Upper lobe of left lung (tissue), 6 donors: ENCODE results near the gene ARHGAP19. TPM values are rescaled to one million over a fixed set of nuclear protein-coding genes. Genes with fewer than 3 reads are reported as not detected.

Source experiments
- ATAC-seq, 2 donors: fragments of 200-7000 bp; cut with Tn5 transposase; one replicate each; pipeline ENCODE4 v1.9.1; 2022; ENCODE audit warnings: mild to moderate bottlenecking in 2 of 2, moderate library complexity in 2 of 2; ENCODE audit not compliant: low FRiP score in 2 of 2
- DNase-seq, 2 donors: peaks; one replicate each; pipeline ENCODE4 v3.0.0-alpha.2; 2019 to 2020
- H3K27ac ChIP-seq, 4 donors: fragments of 200-600 bp; sonication (generic); one replicate each; pipeline ENCODE4 v1.5.1; 2016 to 2019
- H3K27me3 ChIP-seq, 4 donors: fragments of 200-600 bp; sonication (generic); one replicate each; pipeline ENCODE4 v1.5.1; 2017 to 2019
- H3K36me3 ChIP-seq, 4 donors: fragments of 200-600 bp; sonication (generic); one replicate each; pipeline ENCODE4 v1.5.1; 2016 to 2019
- H3K4me1 ChIP-seq, 4 donors: fragments of 200-600 bp; sonication (generic); one replicate each; pipeline ENCODE4 v1.5.1; 2018 to 2019
- H3K4me3 ChIP-seq, 4 donors: fragments of 200-600 bp; sonication (generic); one replicate each; pipeline ENCODE4 v1.5.1; 2017 to 2019; ENCODE audit warnings: mild to moderate bottlenecking in 2 of 4, moderate library complexity in 1 of 4
- H3K9me3 ChIP-seq, 4 donors: fragments of 200-600 bp; sonication (generic); one replicate each; pipeline ENCODE4 v1.5.1; 2018 to 2019
- EP300 ChIP-seq, 4 donors: sonication (generic); formaldehyde crosslinking; IDR thresholded peaks; one replicate each; pipeline ENCODE4 v1.5.1; 2017; ENCODE audit warnings: antibody characterized with exemption in 4 of 4, control low read depth in 2 of 4
- POLR2A ChIP-seq, 4 donors: fragments of 450-650 bp; IDR thresholded peaks; one replicate each; pipeline ENCODE4 v1.5.1; 2016 to 2017; ENCODE audit warnings: antibody characterized with exemption in 4 of 4, mild to moderate bottlenecking in 2 of 4
- POLR2AphosphoS5 ChIP-seq, 2 donors: sonication (generic); formaldehyde crosslinking; IDR thresholded peaks; one replicate each; pipeline ENCODE4 v1.5.1; 2017; ENCODE audit warnings: antibody characterized with exemption in 2 of 2
- WGBS, 2 donors: methylation state at CpG; one replicate each; pipeline ENCODE4 v1.1.5; 2017 to 2018; 5-methylcytosine and 5-hydroxymethylcytosine counted together
- total RNA-seq, 6 donors: library from RNA; depleted of rRNA in 4 of 6; stranded (reverse); fragments of >200 nt in 4 of 6; gene quantifications; one replicate each; pipeline versions ENCODE4 v1.1.0 to v1.2.1, GENCODE V29; 2016 to 2021
- TF ChIP-seq, protein P1 (sequence below), 6 experiments: fragments of 450-650 bp in 4 of 6; fragments of 200-600 bp in 2 of 6; sonication (generic) in 2 of 6; IDR thresholded peaks; one replicate each; pipeline ENCODE4 v1.5.1; 2016 to 2019; ENCODE audit warnings: antibody characterized with exemption in 6 of 6
- donor health status: DM: no; HTN: no; CAD: no; lungs with moderate emphysema.
- donor health status: DM: no; HTN: yes; CAD: no; lungs with severe emphysema.

ARHGAP19 gene
- total RNA-seq, 6 donors from 2014 or later = 3.8 to 19.9 (median 10.9) TPM

DNA sequence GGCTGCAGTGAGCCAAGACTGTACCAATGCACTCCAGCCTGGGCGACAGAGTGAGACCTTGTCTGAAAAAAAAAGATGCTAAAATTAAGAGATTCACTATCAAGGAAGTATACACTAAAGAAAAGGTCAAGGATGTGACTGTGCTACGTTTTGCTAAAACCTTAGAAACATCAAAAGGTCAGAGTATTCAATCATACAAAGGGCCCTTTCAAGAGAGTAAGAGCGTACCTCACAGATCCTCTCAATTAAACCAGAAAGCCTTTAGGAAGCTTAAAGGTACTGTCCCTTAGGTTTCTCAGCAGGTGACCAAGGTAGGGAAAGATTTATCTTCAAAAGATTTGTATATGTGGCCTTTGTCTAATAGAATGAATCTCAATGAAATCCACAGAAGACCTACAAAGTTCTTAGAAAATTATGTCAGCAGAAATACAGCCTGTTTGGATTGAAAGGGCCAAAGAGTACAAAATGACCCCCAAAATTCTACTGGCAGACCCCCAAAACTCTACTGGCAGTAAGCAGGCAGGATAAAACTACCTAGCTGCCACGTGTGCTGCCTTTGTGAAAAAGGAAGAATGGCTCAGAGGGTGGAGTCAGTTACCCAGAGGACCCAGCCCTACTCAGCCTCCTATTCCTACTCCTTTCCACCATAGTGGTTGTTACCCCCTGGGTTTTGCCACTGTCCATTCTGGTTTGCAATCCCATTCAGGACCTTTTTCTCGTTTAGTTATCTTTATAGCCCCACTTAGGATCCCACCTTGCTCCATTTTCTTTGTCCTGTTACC is 36.7 kb downstream of the ARHGAP19 start:
- Histone ChIP-seq H3K4me3 (no peak overlapping the region), H3K4me1 (no peaks in the 10 kb centered on the region), H3K27me3 (no peaks in the 10 kb centered on the region), H3K36me3 (peaks cover 0 to 29% (median 5%) of the 10 kb centered on the region in 4 donors), H3K9me3 (no peaks in the 10 kb centered on the region), H3K27ac (no peak overlapping the region)
- TF ChIP-seq POLR2AphosphoS5 (IDR thresholded peaks at IDR 0.05) (no peak), EP300 (IDR thresholded peaks at IDR 0.05) (no peak), POLR2A (IDR thresholded peaks at IDR 0.05) (no peak)
- TF ChIP-seq, protein P1, sequence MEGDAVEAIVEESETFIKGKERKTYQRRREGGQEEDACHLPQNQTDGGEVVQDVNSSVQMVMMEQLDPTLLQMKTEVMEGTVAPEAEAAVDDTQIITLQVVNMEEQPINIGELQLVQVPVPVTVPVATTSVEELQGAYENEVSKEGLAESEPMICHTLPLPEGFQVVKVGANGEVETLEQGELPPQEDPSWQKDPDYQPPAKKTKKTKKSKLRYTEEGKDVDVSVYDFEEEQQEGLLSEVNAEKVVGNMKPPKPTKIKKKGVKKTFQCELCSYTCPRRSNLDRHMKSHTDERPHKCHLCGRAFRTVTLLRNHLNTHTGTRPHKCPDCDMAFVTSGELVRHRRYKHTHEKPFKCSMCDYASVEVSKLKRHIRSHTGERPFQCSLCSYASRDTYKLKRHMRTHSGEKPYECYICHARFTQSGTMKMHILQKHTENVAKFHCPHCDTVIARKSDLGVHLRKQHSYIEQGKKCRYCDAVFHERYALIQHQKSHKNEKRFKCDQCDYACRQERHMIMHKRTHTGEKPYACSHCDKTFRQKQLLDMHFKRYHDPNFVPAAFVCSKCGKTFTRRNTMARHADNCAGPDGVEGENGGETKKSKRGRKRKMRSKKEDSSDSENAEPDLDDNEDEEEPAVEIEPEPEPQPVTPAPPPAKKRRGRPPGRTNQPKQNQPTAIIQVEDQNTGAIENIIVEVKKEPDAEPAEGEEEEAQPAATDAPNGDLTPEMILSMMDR (IDR thresholded peaks at IDR 0.05) = no peak
- WGBS, 2 donors = 82 to 91% methylated on average over 5 of the region's 5 CpGs
- ATAC-seq = no peak
- no peak for DNase-seq

DNA sequence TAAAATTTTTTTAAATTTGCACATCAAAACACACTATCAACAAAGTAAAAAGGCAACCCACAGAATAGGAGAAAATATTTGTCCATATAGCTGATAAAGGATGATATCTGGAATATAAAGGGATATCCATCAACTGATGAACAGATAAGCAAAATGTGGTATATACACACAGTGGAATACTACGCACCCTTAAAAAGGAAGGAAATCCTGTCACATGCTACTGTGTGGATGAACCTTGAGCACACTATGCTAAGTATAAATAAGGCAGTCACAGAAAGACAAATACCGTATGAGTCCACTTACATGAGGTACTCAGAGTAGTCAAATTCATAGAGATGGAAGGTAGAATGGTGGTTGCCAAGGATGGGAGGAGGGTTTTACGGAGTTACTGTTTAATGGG is 37.7 kb downstream of the ARHGAP19 start:
- Histone ChIP-seq H3K27ac (no peak overlapping the region), H3K27me3 (no peaks in the 10 kb centered on the region), H3K36me3 (peaks cover 0 to 29% (median 5%) of the 10 kb centered on the region in 4 donors), H3K9me3 (no peaks in the 10 kb centered on the region), H3K4me1 (no peaks in the 10 kb centered on the region), H3K4me3 (no peak overlapping the region)
- 97 to 98% methylated on average over 3 of the region's 3 CpGs for WGBS, 2 donors
- DNase-seq = no peak
- no peak for ATAC-seq
- TF ChIP-seq EP300 (IDR thresholded peaks at IDR 0.05) = no peak

DNA sequence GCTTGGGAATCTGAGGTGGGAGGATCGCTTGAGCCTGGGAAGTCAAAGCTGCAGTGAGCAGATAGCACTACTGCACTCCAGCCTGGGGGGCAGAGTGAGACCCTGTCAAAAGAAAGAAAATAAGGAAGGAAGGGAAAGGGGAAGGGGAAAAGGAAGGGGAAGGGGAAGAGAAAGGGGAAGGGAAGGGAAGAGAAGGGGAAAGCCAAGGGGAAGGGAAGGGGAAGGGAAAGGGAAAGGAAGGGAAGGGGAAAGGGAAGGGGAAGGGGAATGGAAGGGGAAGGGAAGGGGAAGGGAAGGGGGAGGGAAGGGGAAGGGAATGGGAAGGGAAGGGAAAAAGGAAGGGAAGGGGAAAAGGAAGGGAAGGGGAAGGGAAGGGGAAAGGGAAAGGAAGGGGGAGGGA is 41.5 kb downstream of the ARHGAP19 start:
- no peak for DNase-seq
- Histone ChIP-seq H3K9me3 (no peaks in the 10 kb centered on the region), H3K27ac (no peak overlapping the region), H3K27me3 (no peaks in the 10 kb centered on the region), H3K4me1 (no peaks in the 10 kb centered on the region), H3K4me3 (no peak overlapping the region), H3K36me3 (peaks cover 0 to 22% (median 5%) of the 10 kb centered on the region in 4 donors)
- 100% methylated on average over 1 of the region's 1 CpG for WGBS, 2 donors
- TF ChIP-seq POLR2AphosphoS5 (IDR thresholded peaks at IDR 0.05) (no peak), EP300 (IDR thresholded peaks at IDR 0.05) (no peak), POLR2A (IDR thresholded peaks at IDR 0.05) (no peak)
- TF ChIP-seq, protein P1 (IDR thresholded peaks at IDR 0.05) = no peak
- ATAC-seq = no peak

DNA sequence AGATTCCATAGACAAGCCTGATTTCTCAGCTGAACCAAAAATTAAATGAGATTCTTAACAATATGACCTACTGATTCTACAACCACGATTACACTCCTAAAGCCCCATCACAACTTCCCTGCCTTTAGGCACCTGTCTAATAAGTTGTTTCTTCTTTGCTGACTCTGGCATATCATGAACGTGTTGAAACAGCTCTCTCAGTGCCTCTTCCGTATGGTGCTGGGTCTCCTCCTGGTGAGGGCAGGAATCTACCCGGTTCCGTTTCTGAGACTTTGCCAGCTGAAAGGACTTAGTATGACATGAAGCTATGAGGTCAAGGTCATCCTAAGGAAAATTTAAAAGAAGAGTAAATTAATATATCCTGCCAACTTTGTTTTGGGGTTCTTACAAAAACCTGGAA is 48.6 kb downstream of the ARHGAP19 start:
- Histone ChIP-seq H3K4me1 (peaks cover 0 to 5% (median 0%) of the 10 kb centered on the region in 4 donors), H3K4me3 (no peak overlapping the region), H3K36me3 (peaks cover 0 to 43% (median 2%) of the 10 kb centered on the region in 4 donors), H3K9me3 (no peaks in the 10 kb centered on the region), H3K27ac (no peak overlapping the region), H3K27me3 (no peaks in the 10 kb centered on the region)
- TF ChIP-seq EP300 (IDR thresholded peaks at IDR 0.05) (no peak), POLR2A (IDR thresholded peaks at IDR 0.05) (no peak)
- DNase-seq = no peak
- ATAC-seq = no peak
- WGBS, 2 donors = 73 to 88% methylated on average over 5 of the region's 5 CpGs

DNA sequence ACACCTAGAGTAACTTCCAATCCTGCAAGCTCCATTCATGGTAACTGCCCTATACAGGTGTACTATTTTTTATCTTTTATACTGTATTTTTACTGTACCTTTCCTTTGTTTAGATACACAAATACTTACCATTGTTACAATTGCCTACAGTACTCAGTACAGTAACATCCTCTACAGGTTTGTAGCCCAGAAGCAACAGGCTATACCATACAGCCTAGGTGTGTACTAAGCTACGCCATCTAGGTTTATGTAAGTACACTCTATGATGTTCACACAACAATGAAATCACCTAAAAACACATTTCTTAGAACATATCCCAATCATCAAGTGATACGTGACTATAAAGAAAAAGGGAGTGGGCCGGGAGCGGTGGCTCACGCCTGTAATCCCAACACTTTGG is 53.6 kb downstream of the ARHGAP19 start:
- DNase-seq = no peak
- TF ChIP-seq EP300 (IDR thresholded peaks at IDR 0.05) (no peak), POLR2A (IDR thresholded peaks at IDR 0.05) (no peak), POLR2AphosphoS5 (IDR thresholded peaks at IDR 0.05) (no peak)
- TF ChIP-seq, protein P1 (IDR thresholded peaks at IDR 0.05) = no peak
- Histone ChIP-seq H3K27ac (no peak overlapping the region), H3K4me3 (no peak overlapping the region), H3K36me3 (peaks cover 0 to 31% (median 1%) of the 10 kb centered on the region in 4 donors), H3K4me1 (no peaks in the 10 kb centered on the region), H3K9me3 (no peaks in the 10 kb centered on the region), H3K27me3 (no peaks in the 10 kb centered on the region)
- WGBS, 2 donors = 93 to 96% methylated on average over 5 of the region's 5 CpGs
- no peak for ATAC-seq

DNA sequence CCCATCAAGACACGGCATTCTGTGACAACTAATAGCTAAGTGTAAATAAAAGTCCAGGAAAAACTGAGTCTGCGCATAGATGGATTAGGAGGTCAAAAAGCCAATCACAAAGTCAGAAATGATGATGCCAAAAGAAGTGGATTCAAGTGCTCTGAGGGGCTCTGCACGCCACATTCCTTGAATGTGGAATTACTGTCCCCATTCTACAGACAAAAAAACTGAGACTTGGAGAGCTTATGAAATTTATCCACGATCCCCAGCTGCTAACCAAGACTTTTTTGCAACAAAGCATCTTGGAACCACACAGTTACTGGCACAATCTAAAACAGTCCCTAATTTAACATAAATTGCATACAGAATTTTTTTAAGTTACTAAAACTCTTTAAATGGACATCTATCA is 57.1 kb downstream of the ARHGAP19 start:
- Histone ChIP-seq H3K4me1 (no peaks in the 10 kb centered on the region), H3K4me3 (no peak overlapping the region), H3K27ac (no peak overlapping the region), H3K9me3 (no peaks in the 10 kb centered on the region), H3K36me3 (peaks cover 0 to 30% (median 0%) of the 10 kb centered on the region in 4 donors), H3K27me3 (no peaks in the 10 kb centered on the region)
- DNase-seq (no peak), ATAC-seq (no peak)
- 95 to 96% methylated on average over 4 of the region's 4 CpGs for WGBS, 2 donors
- TF ChIP-seq POLR2AphosphoS5 (IDR thresholded peaks at IDR 0.05) = no peak
- TF ChIP-seq EP300 (IDR thresholded peaks at IDR 0.05) = no peak
- TF ChIP-seq, protein P1 (IDR thresholded peaks at IDR 0.05) = no peak
- TF ChIP-seq POLR2A (IDR thresholded peaks at IDR 0.05) = no peak
